ENCODE results near the gene RASGRF1.

DNA sequence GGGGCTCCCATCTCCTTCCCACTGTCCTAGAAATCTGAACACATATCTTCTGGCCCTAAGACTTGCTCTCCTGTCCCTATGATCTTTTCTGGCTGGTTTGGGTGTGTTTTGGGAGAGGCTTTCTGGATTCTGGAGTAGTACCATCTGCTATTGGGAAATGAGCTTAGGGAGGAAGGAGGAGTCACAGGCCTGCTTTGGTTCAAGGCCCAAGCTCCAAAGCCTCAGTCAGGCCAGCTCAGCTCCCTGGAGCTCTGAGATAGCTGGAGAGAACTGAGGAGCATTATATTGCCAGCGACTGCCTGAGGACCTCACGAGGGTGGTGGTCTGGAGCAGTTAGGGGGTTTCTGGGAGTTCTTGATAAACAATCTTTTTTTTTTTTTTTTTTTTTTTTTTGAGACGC is 18.7 kb downstream of the RASGRF1 start:
- TF ChIP-seq, protein P1, sequence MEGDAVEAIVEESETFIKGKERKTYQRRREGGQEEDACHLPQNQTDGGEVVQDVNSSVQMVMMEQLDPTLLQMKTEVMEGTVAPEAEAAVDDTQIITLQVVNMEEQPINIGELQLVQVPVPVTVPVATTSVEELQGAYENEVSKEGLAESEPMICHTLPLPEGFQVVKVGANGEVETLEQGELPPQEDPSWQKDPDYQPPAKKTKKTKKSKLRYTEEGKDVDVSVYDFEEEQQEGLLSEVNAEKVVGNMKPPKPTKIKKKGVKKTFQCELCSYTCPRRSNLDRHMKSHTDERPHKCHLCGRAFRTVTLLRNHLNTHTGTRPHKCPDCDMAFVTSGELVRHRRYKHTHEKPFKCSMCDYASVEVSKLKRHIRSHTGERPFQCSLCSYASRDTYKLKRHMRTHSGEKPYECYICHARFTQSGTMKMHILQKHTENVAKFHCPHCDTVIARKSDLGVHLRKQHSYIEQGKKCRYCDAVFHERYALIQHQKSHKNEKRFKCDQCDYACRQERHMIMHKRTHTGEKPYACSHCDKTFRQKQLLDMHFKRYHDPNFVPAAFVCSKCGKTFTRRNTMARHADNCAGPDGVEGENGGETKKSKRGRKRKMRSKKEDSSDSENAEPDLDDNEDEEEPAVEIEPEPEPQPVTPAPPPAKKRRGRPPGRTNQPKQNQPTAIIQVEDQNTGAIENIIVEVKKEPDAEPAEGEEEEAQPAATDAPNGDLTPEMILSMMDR (conservative IDR thresholded peaks at IDR 0.05 in 1 of 2, IDR thresholded peaks at IDR 0.05 in 1 of 2; ENCODE audit: extremely low read depth in 1 of 2, insufficient read depth in 1 of 2, low read depth in 1 of 2, low read length in 2 of 2) = no peak
- no peak for TF ChIP-seq EZH2 (IDR thresholded peaks at IDR 0.05; ENCODE audit: borderline replicate concordance, low read length)

All from mammary epithelial cell (primary cell).